Cerebellar cortex (tissue), 1 donor: Measurements from ENCODE around the gene FBXO9.

Source experiments
- DNase-seq: peaks from one replicate; pipeline ENCODE4 v3.0.0-alpha.2; 2015; ENCODE audit warnings: low spot score

Gene FBXO9

DNA sequence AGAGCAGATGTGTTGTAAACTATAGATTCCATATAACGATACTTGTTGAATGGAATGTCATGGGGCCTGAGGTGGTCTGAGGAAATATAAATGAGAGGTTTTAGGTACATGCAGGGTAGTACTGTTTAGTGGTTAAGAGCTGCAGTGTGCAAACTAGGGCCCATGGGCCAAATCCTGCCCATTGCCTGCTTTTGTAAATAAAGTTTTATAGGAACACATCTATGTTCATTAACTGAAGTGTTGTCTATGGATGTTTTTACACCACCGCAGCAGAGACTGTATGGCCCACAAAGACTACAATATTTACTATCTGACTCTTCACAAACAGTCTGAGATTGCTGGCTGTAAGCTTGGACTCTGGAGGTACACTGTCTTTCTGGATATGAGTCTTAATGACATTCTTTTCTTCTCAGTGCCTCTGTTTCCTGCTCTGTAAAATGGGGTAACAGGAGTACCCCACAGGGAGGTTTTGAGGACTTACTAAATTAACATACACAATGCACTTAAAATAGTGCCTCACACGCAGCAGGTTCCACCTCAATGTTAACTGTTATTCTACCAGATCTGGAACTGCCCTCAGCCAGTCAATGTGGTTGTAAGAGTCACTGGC, 70.9 kb downstream of the FBXO9 start:
- no peak for DNase-seq

DNA sequence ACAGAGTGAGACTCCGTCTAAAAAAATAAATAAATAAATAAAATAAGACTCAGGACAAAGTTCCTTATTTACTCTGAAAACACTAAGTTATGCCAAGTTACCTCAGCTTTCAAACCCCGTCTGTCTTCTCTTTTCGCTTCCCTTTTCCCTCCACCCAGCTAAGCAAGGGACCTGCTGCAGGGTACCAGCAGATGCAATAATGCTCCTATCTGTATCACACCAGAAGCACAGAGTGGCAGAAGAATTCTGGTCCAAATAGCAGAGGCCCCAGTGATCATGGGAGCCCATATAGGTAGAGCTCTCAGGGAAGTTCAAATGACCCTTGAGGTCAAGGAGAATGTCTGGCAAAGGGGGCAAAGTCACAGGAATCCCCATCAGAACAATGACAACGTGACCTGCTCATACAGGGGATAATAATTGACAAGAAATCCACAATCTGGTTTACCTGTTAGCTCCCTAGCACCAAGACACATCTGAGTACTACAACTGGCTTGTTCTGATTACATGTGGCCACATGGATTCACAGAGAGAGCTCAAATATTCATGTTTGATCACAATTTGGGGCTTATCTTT, 74.7 kb downstream of the FBXO9 start:
- DNase-seq = no peak

DNA sequence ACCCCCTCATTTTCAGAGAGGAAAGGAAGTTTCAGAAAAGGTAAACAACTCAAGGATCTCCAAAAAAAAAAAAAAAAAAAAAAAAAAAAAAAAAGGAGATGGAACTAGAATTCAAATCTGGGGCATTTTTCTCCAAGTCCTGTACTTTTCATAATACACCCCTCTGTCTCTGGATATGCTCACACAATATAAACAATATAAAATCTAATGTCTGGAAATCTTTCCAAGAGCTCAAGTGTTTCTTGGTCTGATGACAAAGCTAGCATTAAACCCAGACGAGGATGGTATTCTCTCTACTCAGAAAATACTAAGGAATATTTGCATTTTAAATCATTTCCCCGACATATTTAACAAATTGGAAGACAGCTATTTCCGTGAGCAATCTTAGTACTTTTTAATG, 77.6 kb downstream of the FBXO9 start:
- DNase-seq = no peak

DNA sequence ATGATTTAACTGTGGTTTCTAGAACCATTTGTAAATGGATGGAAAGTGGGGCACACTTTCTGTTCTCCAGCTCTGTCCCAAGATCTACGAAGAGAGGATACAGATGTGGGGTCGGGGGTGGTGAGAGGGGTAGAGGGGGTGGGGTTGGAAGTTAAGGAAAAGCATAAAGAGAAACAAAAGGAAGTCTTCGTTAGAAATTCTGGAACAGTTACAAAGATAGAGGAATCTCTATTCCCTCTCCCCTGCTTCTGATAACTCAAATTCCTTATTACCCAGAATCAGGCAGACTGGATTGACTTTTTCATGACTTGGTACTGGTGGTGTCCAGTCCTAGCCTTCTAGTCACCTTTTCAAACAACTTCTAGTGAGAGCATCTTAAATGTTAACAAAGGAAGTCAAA, 78.5 kb downstream of the FBXO9 start:
- DNase-seq = no peak

DNA sequence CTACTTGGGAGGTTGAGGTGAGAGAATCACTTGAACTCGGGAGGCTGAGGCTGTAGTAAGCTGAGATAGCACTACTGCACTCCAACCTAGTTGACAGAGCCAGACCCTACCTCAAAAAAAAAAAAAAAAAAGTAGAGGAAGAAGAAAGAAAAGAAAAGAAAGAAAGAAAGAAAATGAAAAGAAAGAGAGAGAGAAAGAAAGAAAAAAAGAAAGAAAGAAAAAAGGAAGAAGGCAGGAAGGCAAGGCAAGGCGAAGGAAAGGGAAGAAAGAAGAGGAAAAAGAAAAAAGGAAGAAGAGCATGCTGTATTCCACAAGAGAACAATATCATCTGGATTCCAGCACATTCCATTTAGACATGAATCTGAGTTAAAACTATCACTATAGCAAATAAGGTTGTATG, 79.6 kb downstream of the FBXO9 start:
- DNase-seq = no peak

DNA sequence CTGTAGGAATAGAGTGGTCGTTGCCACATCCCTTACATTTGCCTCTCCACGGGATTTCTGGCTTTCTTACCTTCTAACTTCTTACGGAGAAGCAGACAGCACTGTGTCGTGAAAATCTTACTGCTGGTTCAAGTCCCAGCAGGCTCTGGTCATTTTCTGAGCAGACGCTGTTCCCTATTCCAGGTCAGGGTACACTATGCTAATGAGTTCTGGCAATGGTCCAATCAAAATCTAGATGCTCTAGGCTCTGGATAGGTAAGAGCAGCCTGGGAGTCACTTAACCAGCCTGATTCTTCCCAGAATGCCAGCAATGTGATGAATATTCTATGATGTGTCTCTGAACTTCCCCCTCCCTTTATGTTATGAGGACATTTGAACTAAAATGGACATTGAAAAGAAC, 83.5 kb downstream of the FBXO9 start, which contains the start of gene GCM1:
GCM1 (minus strand) TSS at position 158 of the 400 bp plus-strand sequence. CDS start 3,209 bp downstream, outside the sequence.
- no peak for DNase-seq
